Esophagus muscularis mucosa (tissue), 4 donors: Measurements from ENCODE around the gene TAF10. TPM values are rescaled to one million over a fixed set of nuclear protein-coding genes. Genes with fewer than 3 reads are reported as not detected.
A peak's percentile ranks its signal among the peaks of the same experiment; 100 is the strongest.

Experiments used
- DNase-seq: peaks from one replicate; pipeline ENCODE4 v3.0.0-alpha.2; 2017; ENCODE audit errors: extremely low spot score
- H3K27ac ChIP-seq, 4 donors: fragments of 200-600 bp; sonication (generic); replicated peaks in 1 of 4; 1 replicate in 3 of 4; 2 replicates in 1 of 4; pipeline ENCODE4 v1.5.1; 2016 to 2019; ENCODE audit warnings: mild to moderate bottlenecking in 1 of 4
- H3K27me3 ChIP-seq, 4 donors: fragments of 200-600 bp; sonication (generic); one replicate each; pipeline versions ENCODE4 v1.5.1 to v1.6.0; 2016 to 2019
- H3K36me3 ChIP-seq, 4 donors: fragments of 200-600 bp; sonication (generic); one replicate each; pipeline ENCODE4 v1.5.1; 2016 to 2019
- H3K4me1 ChIP-seq, 4 donors: fragments of 200-600 bp; sonication (generic); one replicate each; pipeline ENCODE4 v1.5.1; 2016 to 2019
- H3K4me3 ChIP-seq, 4 donors: fragments of 200-600 bp; sonication (generic); 1 replicate in 2 of 4; 2 replicates in 2 of 4; pipeline ENCODE4 v1.5.1; 2016 to 2019; ENCODE audit warnings: mild to moderate bottlenecking in 4 of 4, moderate library complexity in 1 of 4
- H3K9me3 ChIP-seq, 4 donors: fragments of 200-600 bp; sonication (generic); 1 replicate in 3 of 4; 2 replicates in 1 of 4; pipeline ENCODE4 v1.5.1; 2016 to 2019
- CTCF ChIP-seq, 3 experiments: fragments of 200-600 bp in 2 of 3; fragments of 450-650 bp in 1 of 3; sonication (generic) in 2 of 3; IDR thresholded peaks; one replicate each; pipeline ENCODE4 v1.5.1; 2017 to 2019; ENCODE audit warnings: antibody characterized with exemption in 3 of 3, mild to moderate bottlenecking in 2 of 3, moderate library complexity in 1 of 3
- EP300 ChIP-seq: sonication (generic); formaldehyde crosslinking; IDR thresholded peaks from one replicate; pipeline ENCODE4 v1.6.1; 2017; ENCODE audit warnings: antibody characterized with exemption
- POLR2A ChIP-seq: fragments of 450-650 bp; IDR thresholded peaks from one replicate; pipeline ENCODE4 v1.6.1; 2017; ENCODE audit warnings: antibody characterized with exemption, moderate library complexity, mild to moderate bottlenecking, low read depth
- POLR2AphosphoS5 ChIP-seq, 2 donors: sonication (generic); formaldehyde crosslinking; IDR thresholded peaks; one replicate each; pipeline ENCODE4 v1.6.1; 2017; ENCODE audit warnings: antibody characterized with exemption in 2 of 2
- WGBS: methylation state at CpG from one replicate; pipeline ENCODE4 v1.1.5; 2018; 5-methylcytosine and 5-hydroxymethylcytosine counted together
- intact Hi-C: fragments of 100-400 bp; cut with DNase I; formaldehyde crosslinking; loops from one replicate; pipeline ENCODE4 v1.15.1; 2023
- total RNA-seq, 4 donors: library from RNA; depleted of rRNA; stranded (reverse); fragments of >200 nt; gene quantifications; one replicate each; pipeline versions ENCODE4 v1.1.0 to v1.2.1, GENCODE V29; 2016

The TAF10 gene
- total RNA-seq, 4 donors from 2014 or later: 24.2 to 51.1 (median 43.4) TPM

- peak; percentile 39 for DNase-seq
- Histone ChIP-seq H3K9me3 (no peaks in the 10 kb centered on the region), H3K4me1 (peaks cover 13 to 52% (median 29%) of the 10 kb centered on the region in 4 donors), H3K36me3 (no peaks in the 10 kb centered on the region), H3K27ac (peak overlapping the region in 2 of 4 donors; percentile 77 to 83), H3K27me3 (no peaks in the 10 kb centered on the region), H3K4me3 (no peak overlapping the region)
- TF ChIP-seq EP300 (no peak), POLR2AphosphoS5 (IDR thresholded peaks at IDR 0.05) (no peak), POLR2A (no peak), CTCF (IDR thresholded peaks at IDR 0.05) (no peak)
- 76% methylated on average over 2 of the region's 2 CpGs for WGBS
- intact Hi-C loops: no loop called here
These were observed 41.6 kb upstream of the TAF10 start for GRCh38 chr11:6653656-6654055.

GRCh38 chr11:6653097-6653496 is 41.1 kb upstream of the TAF10 start:
- Histone ChIP-seq H3K4me1 (peaks cover 13 to 58% (median 35%) of the 10 kb centered on the region in 4 donors), H3K27ac (peak overlapping the region in 1 of 4 donors; percentile 83), H3K27me3 (no peaks in the 10 kb centered on the region), H3K36me3 (no peaks in the 10 kb centered on the region), H3K4me3 (no peak overlapping the region), H3K9me3 (no peaks in the 10 kb centered on the region)
- DNase-seq: peak; percentile 64
- WGBS: 83% methylated on average over 1 of the region's 1 CpG
- intact Hi-C loops: no loop called here
- no peak for TF ChIP-seq POLR2A
- no peak for TF ChIP-seq EP300
- TF ChIP-seq POLR2AphosphoS5 (IDR thresholded peaks at IDR 0.05): no peak
- no peak for TF ChIP-seq CTCF (IDR thresholded peaks at IDR 0.05)

GRCh38 chr11:6652182-6652581 is 40.2 kb upstream of the TAF10 start:
- no peak overlapping the region for H3K27ac ChIP-seq
- 59% methylated on average over 3 of the region's 3 CpGs for WGBS
- intact Hi-C loops: no loop called here

GRCh38 chr11:6650980-6651379 is 39.0 kb upstream of the TAF10 start:
- intact Hi-C loops: no loop called here
- no peak for TF ChIP-seq EP300
- TF ChIP-seq POLR2AphosphoS5 (IDR thresholded peaks at IDR 0.05): no peak
- no peak for TF ChIP-seq CTCF (IDR thresholded peaks at IDR 0.05)
- TF ChIP-seq POLR2A: no peak
- H3K9me3 ChIP-seq: no peaks in the 10 kb centered on the region
- H3K27ac ChIP-seq: no peak overlapping the region
- H3K4me1 ChIP-seq: peaks cover 29 to 65% (median 52%) of the 10 kb centered on the region in 4 donors
- H3K27me3 ChIP-seq: no peaks in the 10 kb centered on the region
- H3K36me3 ChIP-seq: no peaks in the 10 kb centered on the region
- no peak overlapping the region for H3K4me3 ChIP-seq
- 83% methylated on average over 6 of the region's 6 CpGs for WGBS
- DNase-seq: peak; percentile 72

More at GRCh38 chr11:6652182-6652581, 40.2 kb upstream of the TAF10 start:
- Histone ChIP-seq H3K36me3 (no peaks in the 10 kb centered on the region), H3K27me3 (no peaks in the 10 kb centered on the region), H3K4me1 (peaks cover 21 to 64% (median 43%) of the 10 kb centered on the region in 4 donors), H3K4me3 (no peak overlapping the region), H3K9me3 (no peaks in the 10 kb centered on the region)
- TF ChIP-seq POLR2AphosphoS5 (IDR thresholded peaks at IDR 0.05): no peak
- TF ChIP-seq POLR2A: no peak
- TF ChIP-seq EP300: no peak
- no peak for TF ChIP-seq CTCF (IDR thresholded peaks at IDR 0.05)
- DNase-seq: peak; percentile 50

- H3K4me1 ChIP-seq: peaks cover 36 to 67% (median 56%) of the 10 kb centered on the region in 4 donors
- H3K36me3 ChIP-seq: no peaks in the 10 kb centered on the region
- H3K9me3 ChIP-seq: no peaks in the 10 kb centered on the region
- intact Hi-C loops: no loop called here
- no peaks in the 10 kb centered on the region for H3K27me3 ChIP-seq
- H3K4me3 ChIP-seq: no peak overlapping the region
- no peak overlapping the region for H3K27ac ChIP-seq
- peak; percentile 66 for DNase-seq
- TF ChIP-seq POLR2A (no peak), EP300 (no peak), CTCF (IDR thresholded peaks at IDR 0.05) (no peak)
These were observed 38.1 kb upstream of the TAF10 start for GRCh38 chr11:6650104-6650503.
